ENCODE data around the gene HEATR9.

Gene HEATR9

GRCh38 chr17:35865412-35866340, 3.0 kb downstream of the HEATR9 start:
- DNase-seq (ENCODE audit: low read depth) = peak; percentile 18

- DNase-seq (ENCODE audit: low read depth) = no peak
Measured at GRCh38 chr17:35864853-35865252, 3.8 kb downstream of the HEATR9 start.

- no peak for DNase-seq (ENCODE audit: low read depth)
Measured at GRCh38 chr17:35856603-35857002, 12.1 kb downstream of the HEATR9 start.

DNA sequence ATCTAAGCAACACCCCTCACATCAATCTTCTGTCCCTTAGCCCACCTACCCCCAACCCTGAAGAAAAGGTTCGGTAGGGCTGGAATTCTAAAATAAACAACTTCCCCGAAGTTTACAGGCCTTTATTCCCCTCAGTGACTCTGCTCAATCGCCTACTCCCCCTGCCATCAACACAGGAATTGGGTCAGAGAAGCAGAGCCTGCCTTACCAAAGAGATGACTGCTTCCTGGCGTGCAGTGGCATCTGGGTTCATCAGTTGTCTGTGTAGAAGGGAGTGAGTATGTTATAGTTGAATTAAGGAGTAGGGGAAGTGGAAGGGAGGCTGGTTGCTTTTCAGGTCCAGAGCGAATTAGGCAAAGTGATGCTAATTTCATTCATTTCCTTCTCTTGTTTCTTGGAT, 12.7 kb downstream of the HEATR9 start:
- no peak for DNase-seq (ENCODE audit: low read depth)

DNA sequence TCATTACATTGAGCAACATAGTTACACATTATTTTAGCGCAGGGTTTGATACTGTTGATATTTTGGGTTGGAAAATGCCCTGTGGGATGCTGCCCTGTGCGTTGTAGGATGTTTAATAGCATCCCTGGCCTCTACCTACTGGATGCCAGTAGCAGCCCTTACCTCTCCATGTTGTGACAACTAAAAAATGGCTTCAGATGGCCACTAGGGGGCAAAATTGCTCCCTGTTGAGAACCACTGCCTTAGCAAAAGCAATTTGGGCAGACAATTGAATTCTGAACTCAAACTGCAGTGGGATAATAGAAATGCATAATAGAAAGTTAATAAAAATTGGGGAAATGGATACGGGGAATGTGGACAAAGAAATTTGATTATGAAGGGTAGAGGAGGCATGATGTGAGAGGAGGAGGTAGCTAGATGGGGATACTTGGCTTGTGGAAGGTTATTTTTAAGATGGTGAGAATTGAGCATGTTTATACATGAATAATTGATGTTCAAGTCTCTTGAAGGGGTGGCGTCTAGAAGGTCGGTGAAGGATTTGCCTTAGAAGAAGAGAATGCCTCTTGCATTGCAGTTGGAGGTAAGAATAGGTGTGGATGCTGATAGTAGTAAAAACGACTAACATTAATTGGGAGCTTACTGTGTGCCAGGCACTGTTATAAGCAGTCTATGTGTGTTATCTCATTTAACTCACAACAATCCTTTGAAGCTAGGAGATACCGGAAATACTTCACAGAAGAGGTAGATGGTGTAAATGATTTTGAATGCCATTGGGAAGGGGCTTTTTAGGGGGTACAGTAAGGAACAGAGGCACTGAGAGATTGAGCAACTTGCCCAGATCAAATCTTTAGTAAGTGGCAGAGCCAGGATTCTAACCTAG, 19.0 kb downstream of the HEATR9 start:
- DNase-seq (ENCODE audit: low read depth) = peak; percentile 70

DNA sequence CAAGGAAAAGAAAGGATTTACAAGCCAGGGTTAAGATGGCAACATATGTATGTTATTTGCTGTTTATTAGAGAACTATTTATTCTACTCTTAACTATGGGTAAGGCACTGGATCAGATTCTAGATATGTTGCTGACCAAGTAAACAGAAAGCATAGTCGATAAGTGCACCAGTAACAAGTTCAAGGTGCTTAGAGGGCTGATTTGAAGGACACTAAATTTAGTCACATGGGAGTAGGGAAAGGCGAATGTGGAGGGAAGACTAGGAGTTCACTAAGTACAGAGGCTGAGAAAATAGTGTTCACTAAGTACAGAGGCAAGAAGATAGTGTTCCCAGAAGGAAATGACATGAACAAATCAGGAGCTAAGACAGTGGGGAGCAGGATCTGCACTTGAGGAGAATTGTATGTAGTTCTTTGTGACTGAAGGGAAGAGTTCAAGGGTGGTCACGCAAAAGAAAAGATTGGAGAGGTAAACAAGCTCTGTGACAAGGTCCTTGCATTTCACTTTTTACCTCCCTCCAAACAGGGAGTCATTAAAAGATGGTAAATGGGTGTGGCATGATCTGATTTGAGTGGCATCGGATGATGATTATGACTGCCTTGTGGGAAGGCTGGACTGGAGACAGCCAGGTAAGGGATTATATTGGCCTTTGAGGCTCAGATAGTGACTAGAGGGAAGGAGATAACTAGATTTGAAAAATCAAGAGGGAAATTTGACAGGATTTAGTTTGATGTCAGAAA, 20.9 kb downstream of the HEATR9 start:
- DNase-seq (ENCODE audit: low read depth) = no peak

DNA sequence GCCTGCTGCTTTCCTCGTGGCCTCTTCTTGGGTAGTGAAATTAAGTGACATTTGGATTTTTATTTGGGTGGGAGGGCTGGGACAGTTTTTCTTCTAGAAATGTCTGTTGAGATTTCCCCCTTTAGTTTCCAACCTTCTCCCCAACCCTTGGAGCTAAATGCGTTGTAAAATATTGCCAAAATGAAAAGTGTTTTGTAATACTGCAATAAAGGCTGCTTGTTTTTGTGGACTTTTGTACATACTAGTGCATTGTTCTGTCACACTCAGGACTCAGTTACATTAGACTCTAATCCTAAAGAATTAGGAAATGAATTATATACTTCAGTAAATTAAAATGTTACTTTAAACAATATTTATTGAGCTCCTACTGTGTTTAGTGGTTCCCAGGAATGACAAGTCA, 21.7 kb downstream of the HEATR9 start:
- DNase-seq (ENCODE audit: low read depth) = no peak

GRCh38 chr17:35846055-35846809, 22.5 kb downstream of the HEATR9 start:
- DNase-seq (ENCODE audit: low read depth) = no peak

- DNase-seq (ENCODE audit: low read depth) = no peak
Measured at GRCh38 chr17:35844547-35844946, 24.1 kb downstream of the HEATR9 start.

- DNase-seq (ENCODE audit: low read depth) = no peak
Measured at GRCh38 chr17:35843698-35844097, 25.0 kb downstream of the HEATR9 start.

DNA sequence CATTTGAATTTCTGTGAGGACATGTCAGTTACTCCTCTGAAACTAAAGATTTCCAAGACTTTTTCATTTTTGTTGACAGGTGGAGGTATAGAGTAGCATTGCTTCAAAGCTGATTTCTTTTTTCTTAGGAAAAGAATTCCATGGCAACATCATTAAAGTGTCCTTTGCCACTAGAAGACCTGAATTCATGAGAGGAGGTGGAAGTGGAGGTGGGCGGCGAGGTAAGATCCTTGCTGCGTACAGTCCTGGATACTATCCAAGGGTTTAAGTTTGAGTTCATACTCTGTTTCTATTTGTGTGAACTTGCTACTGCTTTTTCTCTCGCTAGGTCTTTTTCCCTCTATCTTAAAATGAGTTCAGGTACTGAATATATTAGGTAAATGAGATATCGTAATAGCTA, 26.5 kb downstream of the HEATR9 start:
- DNase-seq (ENCODE audit: low read depth) = no peak

- DNase-seq (ENCODE audit: low read depth) = no peak
Measured at GRCh38 chr17:35841505-35841904, 27.2 kb downstream of the HEATR9 start.

DNA sequence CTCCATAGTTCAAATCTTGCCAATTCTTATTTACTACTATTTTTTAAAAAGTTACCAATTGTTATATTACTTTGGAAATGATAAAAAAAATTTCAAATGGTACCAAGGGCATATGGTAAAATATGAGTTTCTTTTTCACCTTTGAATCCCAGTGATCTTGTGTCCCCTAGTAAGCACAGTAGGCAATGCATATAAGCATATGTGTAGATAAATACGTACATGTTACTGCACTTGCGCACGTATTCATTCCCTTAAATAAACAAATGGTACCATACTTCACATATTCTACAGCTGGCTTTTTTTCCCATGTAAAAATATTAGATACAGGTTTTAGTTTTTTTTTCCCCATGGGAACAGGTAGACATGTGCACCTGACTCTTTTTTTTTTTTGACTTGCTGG, 27.6 kb downstream of the HEATR9 start:
- no peak for DNase-seq (ENCODE audit: low read depth)

- DNase-seq (ENCODE audit: low read depth) = no peak
Measured at GRCh38 chr17:35825206-35825605, 43.5 kb downstream of the HEATR9 start.

- no peak for DNase-seq (ENCODE audit: low read depth)
Measured at GRCh38 chr17:35821308-35821707, 47.4 kb downstream of the HEATR9 start.

- no peak for DNase-seq (ENCODE audit: low read depth)
Measured at GRCh38 chr17:35819455-35819854, 49.2 kb downstream of the HEATR9 start.

GRCh38 chr17:35817196-35817595, 51.5 kb downstream of the HEATR9 start:
- DNase-seq (ENCODE audit: low read depth) = no peak

- no peak for DNase-seq (ENCODE audit: low read depth)
Measured at GRCh38 chr17:35816723-35817122, 52.0 kb downstream of the HEATR9 start.

- no peak for DNase-seq (ENCODE audit: low read depth)
Measured at GRCh38 chr17:35812456-35812855, 56.2 kb downstream of the HEATR9 start.

GRCh38 chr17:35811759-35812158, 56.9 kb downstream of the HEATR9 start:
- no peak for DNase-seq (ENCODE audit: low read depth)

GRCh38 chr17:35809855-35810461, 58.7 kb downstream of the HEATR9 start:
- no peak for DNase-seq (ENCODE audit: low read depth)
